Epithelial cell of alveolus of lung (primary cell): ENCODE measurements around the gene ARL6IP5. TPM values are rescaled to one million over a fixed set of nuclear protein-coding genes. Genes with fewer than 3 reads are reported as not detected.

ENCODE experiments used
- total RNA-seq: library from RNA; depleted of rRNA; stranded (reverse); fragments of >200 nt; gene quantifications from 2 replicates; pipeline ENCODE4 v1.2.1, GENCODE V29; 2015

The ARL6IP5 gene, protein sequence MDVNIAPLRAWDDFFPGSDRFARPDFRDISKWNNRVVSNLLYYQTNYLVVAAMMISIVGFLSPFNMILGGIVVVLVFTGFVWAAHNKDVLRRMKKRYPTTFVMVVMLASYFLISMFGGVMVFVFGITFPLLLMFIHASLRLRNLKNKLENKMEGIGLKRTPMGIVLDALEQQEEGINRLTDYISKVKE
- 132 and 179 TPM in 2 replicates for total RNA-seq

DNA sequence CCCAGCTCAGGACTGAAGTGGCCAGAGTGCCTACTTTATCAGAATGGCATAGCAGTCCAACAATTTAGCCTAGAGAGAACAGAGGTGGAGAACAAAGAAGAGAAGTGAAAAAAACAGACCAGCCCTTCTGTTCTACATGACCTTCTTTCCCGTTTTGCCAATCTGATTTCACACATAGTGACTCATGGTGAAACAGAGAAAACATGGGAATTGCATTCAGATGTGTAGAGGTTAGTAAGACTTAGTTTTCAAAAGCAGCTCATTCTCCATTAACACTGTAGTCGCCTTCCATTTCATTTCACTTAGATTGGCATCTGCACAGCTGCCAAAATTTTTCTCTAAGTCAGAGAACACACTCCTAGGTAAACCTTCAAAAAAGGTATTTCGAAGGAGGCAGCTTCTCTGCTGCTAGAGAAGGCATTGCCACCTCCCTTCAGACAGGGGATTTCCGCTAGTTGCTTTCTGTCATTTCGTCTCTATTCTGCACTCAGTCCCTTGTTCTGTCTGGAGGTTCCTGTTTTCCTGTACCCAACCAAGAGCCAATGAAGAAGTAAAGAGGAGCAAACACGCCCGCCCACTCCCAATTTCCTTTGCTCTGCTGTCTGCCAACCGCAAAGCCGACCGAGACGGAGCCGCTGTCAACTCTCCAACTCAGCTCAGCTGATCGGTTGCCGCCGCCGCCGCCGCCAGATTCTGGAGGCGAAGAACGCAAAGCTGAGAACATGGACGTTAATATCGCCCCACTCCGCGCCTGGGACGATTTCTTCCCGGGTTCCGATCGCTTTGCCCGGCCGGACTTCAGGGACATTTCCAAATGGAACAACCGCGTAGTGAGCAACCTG, at the start of gene ARL6IP5:
Gene ARL6IP5, plus strand, starts transcription at position 612 of the 842 bp plus-strand sequence. Its CDS starts 111 bp downstream, at position 723.

GRCh38 chr3:69051756-69052471, 32.8 kb upstream of the ARL6IP5 start, which contains the start of gene TMF1:
TSS of gene TMF1 (minus strand) at chr3:69052333. CDS start at chr3:69052086, 247 bp downstream.

DNA sequence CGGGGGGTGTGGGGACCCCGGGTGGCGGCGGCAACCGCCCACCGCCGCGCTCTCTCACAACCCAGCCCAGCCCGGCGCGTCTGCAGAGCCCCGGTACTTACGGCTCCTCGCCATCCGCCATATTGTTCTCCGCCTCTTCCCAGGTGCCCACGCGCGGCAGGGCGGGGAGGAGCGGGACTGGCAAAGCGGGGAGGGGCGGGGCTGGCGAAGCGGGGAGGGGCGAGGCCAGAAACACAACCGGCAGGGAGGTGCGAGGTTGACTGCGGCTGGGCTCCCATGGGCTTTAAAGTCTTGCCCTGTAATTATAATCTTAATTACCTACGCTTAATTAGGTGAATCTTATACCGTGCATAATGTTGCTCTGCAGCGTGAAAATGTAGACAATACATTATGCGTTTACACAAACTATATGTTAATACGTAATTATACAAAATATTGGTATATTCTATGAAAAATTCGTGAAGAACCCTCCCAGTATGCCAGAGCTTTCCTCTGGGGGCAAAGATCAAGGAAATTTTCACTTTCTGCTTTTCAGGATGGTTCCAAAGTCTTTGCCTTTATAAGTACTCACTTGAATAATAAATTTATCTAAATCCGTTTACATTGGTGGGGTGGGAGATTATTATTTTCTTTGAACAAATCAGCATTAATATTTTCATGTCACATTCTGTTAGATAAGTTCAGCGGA, 4.4 kb upstream of the ARL6IP5 start, which contains the start of gene UBA3:
Gene UBA3, minus strand, starts transcription at position 133 of the 688 bp plus-strand sequence. Its CDS starts 12 bp downstream, at position 121.

DNA sequence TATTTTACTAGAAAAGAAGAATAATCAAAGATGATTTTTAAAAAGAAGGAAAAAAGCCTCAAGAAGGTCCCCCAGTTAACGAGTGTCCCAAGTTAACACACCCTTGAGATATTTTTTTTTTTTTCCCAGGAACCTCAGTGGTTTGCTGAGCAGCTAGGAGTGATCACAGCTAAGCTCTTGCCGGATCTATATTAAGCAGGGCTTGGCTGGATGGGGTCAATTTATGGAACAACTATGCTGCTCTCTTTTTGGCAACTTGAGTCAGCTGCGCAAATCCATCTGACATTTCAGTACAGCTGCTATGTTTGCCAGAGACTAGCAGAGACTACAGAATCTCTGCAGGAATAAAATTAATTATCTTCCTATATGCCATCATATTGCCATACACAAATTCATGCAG, 37.7 kb downstream of the ARL6IP5 start, which contains the start of gene LMOD3:
Gene LMOD3, minus strand, starts transcription at position 193 of the 400 bp plus-strand sequence. CDS start 209 bp downstream, outside the sequence.

Other genes with a start within 250 kb of the ARL6IP5 start
- 0.13 TPM in 1 of 2 replicates, not detected in the other for gene TAFA4, start 152.4 kb upstream of the ARL6IP5 start, total RNA-seq
- 12.9 and 24.8 TPM in 2 replicates for gene EOGT, start 71.3 kb upstream of the ARL6IP5 start, total RNA-seq
- gene TMF1, start 32.6 kb upstream of the ARL6IP5 start, total RNA-seq = 18.0 and 33.5 TPM in 2 replicates
- 44.0 and 77.7 TPM in 2 replicates for gene UBA3, start 4.6 kb upstream of the ARL6IP5 start, total RNA-seq
- gene LMOD3, start 37.7 kb downstream of the ARL6IP5 start, total RNA-seq = 0.08 TPM in 1 of 2 replicates, not detected in the other